ENCODE results near the gene PLXNA4.

Gene PLXNA4

DNA sequence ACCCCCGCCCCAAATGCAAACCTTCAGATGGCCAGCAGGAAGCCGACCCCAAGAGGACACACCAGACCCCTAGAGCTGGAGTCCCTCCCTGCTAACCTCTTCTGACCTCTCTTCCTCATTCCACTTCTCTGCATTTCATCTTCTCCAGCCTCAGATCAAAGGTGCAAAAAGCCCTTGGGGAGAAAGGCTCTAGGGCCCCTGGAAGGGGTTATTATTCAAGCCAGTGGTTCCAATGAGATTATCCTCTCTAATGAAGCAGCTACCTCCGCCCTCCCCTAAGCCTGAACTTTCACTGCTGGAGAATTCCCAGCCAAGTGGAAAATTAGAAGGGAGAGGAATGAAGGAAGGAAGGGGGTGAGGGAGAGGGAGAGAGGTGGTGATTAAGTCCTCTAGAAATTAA is 343.9 kb downstream of the PLXNA4 start:
- Mint-ChIP-seq H3K27ac (no peak overlapping the region), H3K36me3 (ENCODE audit: low read depth) (no peaks in the 10 kb centered on the region), H3K4me3 (no peak overlapping the region), H3K4me1 (no peaks in the 10 kb centered on the region), H3K27me3 (peaks cover 2% of the 10 kb centered on the region), H3K9me3 (no peaks in the 10 kb centered on the region)
- no peak for DNase-seq
- ATAC-seq = no peak

DNA sequence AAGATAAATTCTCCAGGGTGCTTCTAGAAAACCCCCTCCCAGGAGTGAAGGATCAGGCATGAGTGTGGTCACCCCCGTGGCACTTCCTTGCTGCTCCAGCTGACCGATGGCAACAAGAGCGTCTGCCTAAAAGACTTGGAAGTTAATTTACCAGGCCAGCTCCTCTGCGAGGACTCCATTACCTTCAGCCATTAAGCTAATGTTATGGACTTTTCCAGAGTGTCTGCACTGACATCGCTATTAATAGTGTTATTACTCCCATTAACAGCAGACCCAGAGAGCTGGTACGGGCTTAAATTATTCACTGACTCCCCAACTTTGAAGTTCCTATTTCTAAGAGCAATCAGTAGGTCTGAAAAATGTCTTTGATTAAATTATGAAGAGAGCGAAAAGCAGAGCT is 345.8 kb downstream of the PLXNA4 start:
- Mint-ChIP-seq H3K36me3 (ENCODE audit: low read depth) (no peaks in the 10 kb centered on the region), H3K27me3 (peaks cover 2% of the 10 kb centered on the region), H3K4me3 (no peak overlapping the region), H3K9me3 (no peaks in the 10 kb centered on the region), H3K4me1 (no peaks in the 10 kb centered on the region), H3K27ac (no peak overlapping the region)
- DNase-seq = no peak
- no peak for ATAC-seq

DNA sequence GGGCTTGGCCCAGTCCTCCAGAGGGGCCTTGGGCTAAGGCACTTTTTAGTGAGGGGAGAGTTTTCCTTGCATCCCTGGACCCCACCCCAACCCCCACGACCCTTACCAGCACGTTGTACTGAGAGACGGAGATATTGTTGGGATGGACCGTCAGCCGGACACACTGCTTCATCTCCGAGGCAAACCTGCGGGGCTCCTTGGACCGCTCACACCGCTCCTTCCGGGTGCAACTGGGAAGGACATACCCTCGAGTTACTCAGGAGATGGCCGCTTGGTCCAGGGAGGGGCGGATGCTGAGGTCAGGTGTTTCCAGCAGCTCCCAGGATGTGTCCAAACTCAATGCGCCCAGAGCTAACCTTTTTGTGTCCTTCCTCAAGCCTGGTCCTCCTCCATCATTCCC is 348.0 kb downstream of the PLXNA4 start:
- Mint-ChIP-seq H3K4me1 (no peaks in the 10 kb centered on the region), H3K36me3 (ENCODE audit: low read depth) (no peaks in the 10 kb centered on the region), H3K27me3 (peaks cover 2% of the 10 kb centered on the region), H3K9me3 (no peaks in the 10 kb centered on the region), H3K27ac (no peak overlapping the region), H3K4me3 (no peak overlapping the region)
- no peak for DNase-seq
- no peak for ATAC-seq

DNA sequence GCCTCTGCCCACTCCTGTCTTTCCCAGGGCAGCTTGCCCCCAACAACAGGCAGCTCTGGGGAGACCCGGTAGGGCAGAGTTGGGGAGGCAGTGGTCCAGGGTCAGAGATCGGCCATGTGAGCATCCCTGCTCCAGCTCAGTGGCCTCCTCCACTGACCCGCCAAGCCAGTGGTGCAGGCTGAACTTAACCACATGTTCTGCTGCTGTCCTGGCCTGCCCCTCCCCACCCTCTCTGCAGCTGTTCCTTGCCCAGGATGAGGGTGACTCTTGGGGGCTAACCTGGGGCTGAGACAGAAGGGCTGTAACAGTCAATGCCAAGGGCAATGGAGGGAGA is 349.3 kb downstream of the PLXNA4 start:
- no peak overlapping the region for H3K27ac Mint-ChIP-seq
- no peak for DNase-seq
- no peak for ATAC-seq

DNA sequence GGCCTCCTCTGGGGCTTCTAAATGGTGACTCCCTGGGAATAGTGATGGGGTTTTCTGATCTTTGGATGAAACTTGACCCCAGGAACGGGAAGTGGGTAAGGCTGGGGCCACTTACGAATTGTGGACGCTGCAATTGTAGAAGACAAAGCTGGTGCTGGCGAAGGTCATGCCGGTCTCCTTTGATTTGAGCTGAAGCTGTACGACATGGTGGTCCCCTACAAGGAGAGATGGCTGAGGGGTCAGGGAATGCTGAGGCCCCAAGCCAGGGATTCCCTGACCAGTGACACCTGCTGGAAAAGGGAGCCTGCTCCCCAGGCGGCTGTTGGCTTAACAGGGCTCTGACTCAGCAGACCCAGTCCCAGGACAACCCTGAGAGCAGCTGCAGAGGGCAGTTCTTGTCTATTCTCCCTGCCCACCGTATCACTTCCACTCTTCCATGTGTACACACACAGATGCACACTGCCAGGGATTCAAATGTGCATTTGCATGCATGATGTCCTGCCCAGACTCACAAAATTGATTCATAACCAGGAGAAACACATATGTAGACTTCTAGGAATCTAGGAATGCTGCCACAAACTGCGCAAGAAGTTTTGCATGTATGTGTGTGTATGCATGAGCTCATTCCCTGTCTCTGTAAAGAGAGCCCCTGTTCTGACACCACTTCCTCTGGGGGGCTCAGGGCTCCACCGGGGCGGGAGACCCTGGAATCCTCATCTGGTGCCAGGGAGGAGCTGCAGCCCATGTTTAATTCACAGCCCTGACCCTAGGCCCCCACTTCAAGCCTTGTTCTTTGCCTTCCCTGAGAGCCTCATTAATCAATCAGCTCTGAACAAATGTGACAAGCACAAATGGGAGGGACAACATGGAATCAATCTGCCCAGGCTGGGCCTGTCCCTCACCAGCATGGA is 350.0 kb downstream of the PLXNA4 start:
- Mint-ChIP-seq H3K36me3 (ENCODE audit: low read depth) (no peaks in the 10 kb centered on the region), H3K9me3 (no peaks in the 10 kb centered on the region), H3K27me3 (peaks cover 2% of the 10 kb centered on the region), H3K4me3 (no peak overlapping the region), H3K27ac (no peak overlapping the region), H3K4me1 (no peaks in the 10 kb centered on the region)
- ATAC-seq = no peak
- DNase-seq = no peak

More for the DNA sequence above, 349.3 kb downstream of the PLXNA4 start:
- Mint-ChIP-seq H3K4me3 (no peak overlapping the region), H3K4me1 (no peaks in the 10 kb centered on the region), H3K36me3 (ENCODE audit: low read depth) (no peaks in the 10 kb centered on the region), H3K27me3 (peaks cover 2% of the 10 kb centered on the region), H3K9me3 (no peaks in the 10 kb centered on the region)

DNA sequence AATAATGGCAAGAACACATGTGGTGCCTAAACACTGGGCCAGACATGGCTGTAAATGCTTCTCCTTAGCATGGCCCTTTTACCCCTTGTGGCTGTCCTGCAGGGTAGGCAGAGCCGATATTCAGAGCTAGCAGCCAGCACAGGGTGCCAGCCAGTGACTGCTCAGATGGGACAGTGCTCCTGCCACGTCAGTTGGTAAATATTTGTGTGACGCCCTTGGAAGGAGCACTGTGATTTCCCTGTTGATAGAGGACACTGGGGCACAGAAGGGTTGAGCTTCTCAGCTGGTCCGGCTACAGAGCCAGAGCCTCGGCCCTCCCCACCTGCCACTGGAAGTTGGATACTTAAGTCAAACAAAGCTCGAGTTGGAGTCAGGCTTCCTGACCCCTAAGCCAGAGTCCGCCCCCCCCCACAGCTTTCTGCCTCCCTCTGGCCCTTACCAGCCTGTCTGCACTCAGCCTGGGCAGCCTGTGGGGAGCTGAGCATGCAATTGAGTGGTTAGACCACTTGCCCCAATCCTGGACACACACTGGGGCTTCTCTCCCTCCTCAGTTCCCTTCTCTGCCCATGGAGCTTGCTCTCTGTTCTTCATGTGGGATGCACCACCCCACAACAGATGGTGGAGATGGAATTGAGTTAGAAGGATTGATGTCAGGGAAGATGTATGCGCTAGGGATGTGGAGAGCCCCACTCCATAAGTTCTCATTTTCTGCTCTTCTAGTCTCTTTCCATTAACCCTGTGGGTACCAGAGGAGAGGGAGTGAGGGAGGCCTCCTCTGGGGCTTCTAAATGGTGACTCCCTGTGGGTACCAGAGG is 350.8 kb downstream of the PLXNA4 start:
- Mint-ChIP-seq H3K9me3 (no peaks in the 10 kb centered on the region), H3K4me1 (no peaks in the 10 kb centered on the region), H3K4me3 (no peak overlapping the region), H3K27me3 (peaks cover 2% of the 10 kb centered on the region), H3K27ac (no peak overlapping the region), H3K36me3 (ENCODE audit: low read depth) (no peaks in the 10 kb centered on the region)
- no peak for DNase-seq
- ATAC-seq = no peak

DNA sequence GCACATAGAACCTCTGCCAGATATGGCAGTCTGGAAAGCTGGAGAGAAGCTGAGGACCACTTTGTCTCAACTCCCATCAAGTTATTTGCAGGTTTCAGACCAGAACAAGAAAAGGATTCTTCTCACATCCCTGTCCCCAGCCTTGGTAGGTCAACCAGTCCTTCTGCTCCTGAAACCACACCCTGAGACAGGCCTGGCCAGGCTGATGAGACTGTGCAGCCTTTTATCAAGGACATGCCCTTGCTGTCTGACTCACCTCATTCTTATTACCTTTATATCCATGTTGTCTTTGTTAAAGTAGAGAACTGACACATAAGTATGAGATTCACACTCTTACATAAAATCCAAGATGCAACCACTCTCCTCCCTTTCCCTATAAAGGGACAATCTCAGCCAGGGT is 354.9 kb downstream of the PLXNA4 start:
- no peaks in the 10 kb centered on the region for H3K9me3 Mint-ChIP-seq
- ATAC-seq (no peak), DNase-seq (no peak)
- no peak overlapping the region for H3K27ac Mint-ChIP-seq
- H3K4me3 Mint-ChIP-seq = no peak overlapping the region
- no peaks in the 10 kb centered on the region for H3K36me3 Mint-ChIP-seq (ENCODE audit: low read depth)
- H3K4me1 Mint-ChIP-seq = no peaks in the 10 kb centered on the region
- H3K27me3 Mint-ChIP-seq = no peaks in the 10 kb centered on the region

DNA sequence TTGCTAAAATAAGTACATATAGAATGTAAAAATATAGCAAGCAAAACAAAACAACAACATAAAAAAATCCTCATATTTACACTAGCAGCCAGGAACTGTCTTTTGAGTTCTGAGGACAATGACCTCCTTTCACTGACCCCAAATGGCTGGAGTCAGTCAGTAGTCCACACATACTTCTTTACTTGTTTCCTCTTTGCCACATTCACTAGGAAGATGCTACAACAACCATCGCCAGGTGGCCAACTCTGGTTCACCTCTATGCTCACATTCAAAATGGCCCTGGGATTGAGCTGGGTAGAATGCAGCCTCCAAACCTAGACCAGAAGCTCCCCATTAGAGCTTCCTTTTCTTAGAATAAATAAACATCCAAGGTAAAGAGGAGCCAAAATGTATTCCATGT is 356.2 kb downstream of the PLXNA4 start:
- H3K36me3 Mint-ChIP-seq (ENCODE audit: low read depth) = no peaks in the 10 kb centered on the region
- ATAC-seq = no peak
- H3K27ac Mint-ChIP-seq = no peak overlapping the region
- no peak for DNase-seq
- no peaks in the 10 kb centered on the region for H3K27me3 Mint-ChIP-seq
- H3K9me3 Mint-ChIP-seq = no peaks in the 10 kb centered on the region
- no peaks in the 10 kb centered on the region for H3K4me1 Mint-ChIP-seq
- H3K4me3 Mint-ChIP-seq = no peak overlapping the region

DNA sequence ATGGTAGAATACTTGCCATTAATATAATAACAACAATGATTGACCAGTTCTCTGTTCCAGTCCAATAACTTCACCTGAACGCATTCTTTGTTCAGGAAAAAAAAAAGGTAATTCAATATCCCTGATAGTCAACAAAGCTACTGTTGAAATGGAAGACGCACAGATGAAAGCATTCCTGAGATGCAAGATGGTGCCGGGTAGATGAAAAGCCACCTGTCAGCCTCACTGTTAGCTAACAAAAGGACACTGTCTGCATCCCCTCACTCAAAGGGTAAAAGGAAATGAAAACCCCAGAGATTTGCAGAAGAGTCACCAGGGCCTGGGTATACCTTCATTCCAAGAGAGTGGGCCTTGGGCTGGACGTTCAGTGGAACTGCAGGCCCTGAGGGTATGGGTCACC is 357.4 kb downstream of the PLXNA4 start:
- no peaks in the 10 kb centered on the region for H3K27me3 Mint-ChIP-seq
- ATAC-seq = no peak
- H3K4me1 Mint-ChIP-seq = no peaks in the 10 kb centered on the region
- no peak overlapping the region for H3K27ac Mint-ChIP-seq
- H3K9me3 Mint-ChIP-seq = no peaks in the 10 kb centered on the region
- no peak for DNase-seq
- no peak overlapping the region for H3K4me3 Mint-ChIP-seq
- no peaks in the 10 kb centered on the region for H3K36me3 Mint-ChIP-seq (ENCODE audit: low read depth)

DNA sequence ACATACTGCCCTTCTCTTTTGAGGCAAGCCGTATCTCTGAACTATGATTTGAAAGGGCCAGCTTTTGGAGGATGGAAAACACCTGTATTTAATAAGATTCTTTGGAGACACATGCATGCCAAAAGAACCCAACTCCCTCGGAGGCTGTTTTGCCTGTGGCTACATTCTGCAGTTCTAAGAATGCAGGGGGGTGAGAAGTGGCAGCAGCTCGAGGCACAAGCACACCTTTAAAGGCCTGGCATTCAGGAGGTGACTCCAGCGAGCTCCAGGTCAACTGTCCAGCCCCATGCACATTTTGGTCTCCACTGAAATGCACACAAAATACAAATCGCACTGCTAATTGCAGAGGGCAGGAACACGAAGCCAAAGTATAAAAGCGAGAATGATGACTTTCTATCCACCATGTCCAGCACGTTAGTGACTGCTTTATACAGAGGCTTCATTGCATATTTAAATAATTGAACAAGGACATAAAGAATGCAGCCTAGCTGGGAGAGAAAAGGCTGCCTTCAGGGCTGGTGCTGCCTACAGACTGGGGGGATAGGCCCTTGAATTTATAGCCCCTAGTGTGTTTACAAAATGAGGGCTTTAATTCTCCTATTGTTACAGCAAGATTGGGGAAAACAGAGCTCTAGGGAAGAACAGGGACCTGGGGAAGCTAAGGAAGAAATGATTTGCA is 359.3 kb downstream of the PLXNA4 start:
- Mint-ChIP-seq H3K27ac (no peak overlapping the region), H3K27me3 (no peaks in the 10 kb centered on the region), H3K4me1 (no peaks in the 10 kb centered on the region), H3K9me3 (no peaks in the 10 kb centered on the region), H3K36me3 (ENCODE audit: low read depth) (no peaks in the 10 kb centered on the region), H3K4me3 (no peak overlapping the region)
- ATAC-seq = no peak
- no peak for DNase-seq

DNA sequence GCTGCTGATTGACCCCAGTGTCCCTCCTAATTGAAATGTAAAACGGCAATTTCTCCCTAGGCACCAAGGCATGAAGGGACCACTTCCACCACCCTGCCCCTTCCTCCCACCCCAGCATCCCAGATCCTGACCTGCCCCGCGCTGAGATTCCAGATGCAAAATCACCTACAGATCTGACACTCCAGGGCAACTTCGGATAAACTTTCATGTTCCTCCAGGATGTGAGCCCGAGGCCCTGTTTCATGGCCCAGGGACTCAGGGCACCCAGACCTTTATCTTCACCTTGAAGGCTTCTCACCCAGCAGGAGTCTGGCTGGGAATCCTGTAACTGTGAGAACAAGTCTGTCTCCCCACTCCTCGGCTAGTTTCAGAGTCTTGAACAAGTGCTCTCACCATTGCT is 361.8 kb downstream of the PLXNA4 start:
- no peak overlapping the region for H3K4me3 Mint-ChIP-seq
- H3K4me1 Mint-ChIP-seq = no peaks in the 10 kb centered on the region
- no peaks in the 10 kb centered on the region for H3K36me3 Mint-ChIP-seq (ENCODE audit: low read depth)
- ATAC-seq (no peak), DNase-seq (no peak)
- no peak overlapping the region for H3K27ac Mint-ChIP-seq
- H3K9me3 Mint-ChIP-seq = no peaks in the 10 kb centered on the region
- H3K27me3 Mint-ChIP-seq = no peaks in the 10 kb centered on the region

DNA sequence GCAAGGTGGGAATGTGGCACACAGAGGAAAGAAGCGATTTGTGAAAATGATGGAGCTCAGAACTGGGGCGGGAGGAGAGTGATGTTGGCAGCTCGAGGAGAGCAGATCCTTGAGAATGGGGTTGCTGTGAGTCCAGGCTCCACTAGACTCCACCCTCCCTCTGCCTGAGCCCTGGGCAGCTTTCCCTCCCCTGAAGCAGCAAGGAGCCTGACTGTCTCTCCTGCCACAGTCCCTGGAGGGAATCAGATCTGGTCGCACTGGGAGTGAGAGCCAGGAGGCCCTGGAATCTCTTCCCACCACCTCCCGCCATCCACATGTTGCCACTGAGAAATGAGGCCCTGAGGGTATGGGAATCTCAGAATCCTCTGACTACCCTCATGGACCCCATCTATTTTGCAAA is 362.7 kb downstream of the PLXNA4 start:
- DNase-seq (no peak), ATAC-seq (no peak)
- H3K9me3 Mint-ChIP-seq = no peaks in the 10 kb centered on the region
- H3K36me3 Mint-ChIP-seq (ENCODE audit: low read depth) = no peaks in the 10 kb centered on the region
- H3K4me1 Mint-ChIP-seq = no peaks in the 10 kb centered on the region
- H3K27me3 Mint-ChIP-seq = no peaks in the 10 kb centered on the region
- H3K27ac Mint-ChIP-seq = no peak overlapping the region
- H3K4me3 Mint-ChIP-seq = no peak overlapping the region

DNA sequence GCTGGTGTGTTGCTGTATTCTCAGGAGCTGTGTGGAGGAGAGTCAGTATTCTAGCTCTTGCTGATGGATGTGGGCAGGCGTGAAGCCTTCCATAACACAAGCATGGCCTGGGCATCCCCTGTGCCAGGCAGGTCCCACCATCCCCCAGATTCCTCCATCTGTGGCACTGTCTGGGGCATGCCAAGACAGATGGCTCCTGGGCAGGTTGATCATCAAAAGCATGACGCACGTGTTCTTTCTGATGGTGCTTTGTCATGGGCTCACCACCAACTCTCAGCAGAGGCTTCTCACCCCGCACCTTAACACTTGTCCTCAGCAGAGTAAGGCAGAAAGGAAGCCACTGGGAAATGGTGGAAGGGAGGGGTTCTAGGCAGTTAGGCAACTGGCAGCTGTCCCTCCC is 364.3 kb downstream of the PLXNA4 start:
- no peak overlapping the region for H3K4me3 Mint-ChIP-seq
- H3K4me1 Mint-ChIP-seq = no peaks in the 10 kb centered on the region
- H3K9me3 Mint-ChIP-seq = no peaks in the 10 kb centered on the region
- peaks cover 3% of the 10 kb centered on the region for H3K27me3 Mint-ChIP-seq
- H3K36me3 Mint-ChIP-seq (ENCODE audit: low read depth) = no peaks in the 10 kb centered on the region
- H3K27ac Mint-ChIP-seq = no peak overlapping the region
- ATAC-seq (no peak), DNase-seq (no peak)

DNA sequence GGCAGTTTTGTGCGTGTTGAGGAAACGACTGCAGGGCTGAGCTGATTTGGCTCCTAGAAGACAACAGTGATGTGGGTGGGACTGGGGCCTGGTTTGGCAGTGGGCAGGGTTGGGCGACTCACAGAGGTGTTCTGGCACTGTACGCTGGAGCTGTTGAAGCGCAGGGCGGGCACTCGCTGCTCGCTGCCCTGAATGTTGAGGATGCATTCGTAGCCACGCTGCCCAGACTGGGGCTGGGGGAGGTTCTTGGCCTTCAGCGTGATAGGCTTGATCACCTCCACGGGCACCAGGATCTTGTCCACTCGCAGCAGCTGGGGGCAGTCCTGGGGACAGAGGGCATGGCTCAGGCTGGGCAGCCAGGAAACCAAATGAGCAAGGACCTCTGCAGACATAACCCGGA is 365.4 kb downstream of the PLXNA4 start:
- Mint-ChIP-seq H3K9me3 (no peaks in the 10 kb centered on the region), H3K4me3 (no peak overlapping the region), H3K27ac (no peak overlapping the region), H3K27me3 (peaks cover 3% of the 10 kb centered on the region), H3K4me1 (no peaks in the 10 kb centered on the region), H3K36me3 (ENCODE audit: low read depth) (no peaks in the 10 kb centered on the region)
- DNase-seq (no peak), ATAC-seq (no peak)

DNA sequence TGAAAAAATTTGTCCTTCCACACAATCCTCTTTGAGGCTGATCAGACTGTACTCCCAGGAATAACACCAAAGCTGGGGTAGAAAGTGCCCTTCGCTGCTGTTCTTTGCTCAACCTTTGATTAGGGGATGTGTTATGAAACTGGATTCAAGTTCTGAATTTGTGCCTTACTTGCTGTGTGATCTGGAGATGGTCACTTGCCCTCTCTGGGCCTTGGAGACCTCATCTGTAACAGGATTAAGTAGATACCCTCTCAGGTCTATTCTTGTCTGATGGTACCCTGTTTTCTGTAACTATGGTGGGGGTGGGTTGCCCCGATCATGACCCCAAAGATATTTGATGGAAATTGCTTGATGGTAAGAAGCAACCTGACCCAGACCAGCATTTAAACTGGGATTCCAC is 368.5 kb downstream of the PLXNA4 start:
- Mint-ChIP-seq H3K9me3 (no peaks in the 10 kb centered on the region), H3K4me3 (no peak overlapping the region), H3K27me3 (peaks cover 3% of the 10 kb centered on the region)

More for the DNA sequence above, 368.5 kb downstream of the PLXNA4 start:
- ATAC-seq (no peak), DNase-seq (no peak)
- Mint-ChIP-seq H3K27ac (no peak overlapping the region), H3K4me1 (no peaks in the 10 kb centered on the region), H3K36me3 (ENCODE audit: low read depth) (no peaks in the 10 kb centered on the region)
